Astrocyte (in vitro differentiated cells and primary cell): ENCODE results near the gene LIX1L.

Source experiments
- EZH2 ChIP-seq: IDR thresholded peaks from 2 replicates; pipeline ENCODE4 v1.6.1; 2012; ENCODE audit warnings: mild to moderate bottlenecking, low read length, inconsistent platforms; ENCODE audit not compliant: insufficient read depth
- TF ChIP-seq, protein P1 (sequence below): IDR thresholded peaks from 2 replicates; pipeline ENCODE4 v1.5.1; 2011; ENCODE audit warnings: low read depth, mild to moderate bottlenecking, inconsistent platforms, low read length, moderate library complexity; ENCODE audit not compliant: insufficient read depth

DNA sequence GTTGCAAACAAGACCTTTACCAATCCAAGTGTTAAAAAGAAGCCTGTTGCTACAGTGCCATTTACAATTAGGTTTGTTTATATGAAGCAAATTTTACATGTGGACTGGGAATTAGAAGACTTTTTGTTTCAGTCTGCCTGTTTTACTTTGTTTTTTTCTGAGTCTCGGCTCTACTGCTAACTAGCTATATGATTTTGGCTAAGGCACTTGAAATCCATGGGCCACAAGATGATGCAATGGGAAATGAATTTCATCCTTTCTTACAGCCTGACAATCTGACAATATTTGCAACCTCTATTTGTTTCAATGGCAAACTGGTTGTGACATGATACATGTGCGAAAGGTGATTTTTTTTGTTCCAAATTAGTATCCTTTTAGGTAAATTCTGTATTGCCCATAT lies 35.6 kb downstream of the LIX1L start:
- TF ChIP-seq, protein P1, sequence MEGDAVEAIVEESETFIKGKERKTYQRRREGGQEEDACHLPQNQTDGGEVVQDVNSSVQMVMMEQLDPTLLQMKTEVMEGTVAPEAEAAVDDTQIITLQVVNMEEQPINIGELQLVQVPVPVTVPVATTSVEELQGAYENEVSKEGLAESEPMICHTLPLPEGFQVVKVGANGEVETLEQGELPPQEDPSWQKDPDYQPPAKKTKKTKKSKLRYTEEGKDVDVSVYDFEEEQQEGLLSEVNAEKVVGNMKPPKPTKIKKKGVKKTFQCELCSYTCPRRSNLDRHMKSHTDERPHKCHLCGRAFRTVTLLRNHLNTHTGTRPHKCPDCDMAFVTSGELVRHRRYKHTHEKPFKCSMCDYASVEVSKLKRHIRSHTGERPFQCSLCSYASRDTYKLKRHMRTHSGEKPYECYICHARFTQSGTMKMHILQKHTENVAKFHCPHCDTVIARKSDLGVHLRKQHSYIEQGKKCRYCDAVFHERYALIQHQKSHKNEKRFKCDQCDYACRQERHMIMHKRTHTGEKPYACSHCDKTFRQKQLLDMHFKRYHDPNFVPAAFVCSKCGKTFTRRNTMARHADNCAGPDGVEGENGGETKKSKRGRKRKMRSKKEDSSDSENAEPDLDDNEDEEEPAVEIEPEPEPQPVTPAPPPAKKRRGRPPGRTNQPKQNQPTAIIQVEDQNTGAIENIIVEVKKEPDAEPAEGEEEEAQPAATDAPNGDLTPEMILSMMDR = no peak
- no peak for TF ChIP-seq EZH2
